Lower leg skin (tissue), 4 donors: ENCODE results near the gene NSMCE4A. TPM values are rescaled to one million over a fixed set of nuclear protein-coding genes. Genes with fewer than 3 reads are reported as not detected.
"Not testable (repeated sequence)": the region's sequence is repeated elsewhere in the genome, so short reads cannot be mapped to it uniquely, and the experiment has no call there.

ENCODE experiments used
- DNase-seq, 2 donors: peaks; one replicate each; pipeline ENCODE4 v3.0.0-alpha.2; 2019; ENCODE audit warnings: low spot score in 2 of 2
- H3K4me3 ChIP-seq: fragments of 200-600 bp; sonication (generic); 2 replicates; pipeline ENCODE4 v1.5.1; 2017; ENCODE audit warnings: mild to moderate bottlenecking, low read depth; ENCODE audit not compliant: poor library complexity, severe bottlenecking
- POLR2A ChIP-seq, 2 donors: fragments of 450-650 bp; IDR thresholded peaks; one replicate each; pipeline ENCODE4 v1.6.1; 2016 to 2017; ENCODE audit warnings: antibody characterized with exemption in 2 of 2, mild to moderate bottlenecking in 1 of 2, moderate library complexity in 1 of 2
- WGBS, 2 donors: methylation state at CpG; one replicate each; pipeline ENCODE4 v1.1.5; 2018; 5-methylcytosine and 5-hydroxymethylcytosine counted together
- intact Hi-C: fragments of 100-400 bp; cut with DNase I; formaldehyde crosslinking; loops from one replicate; pipeline ENCODE4 v1.15.0; 2023; ENCODE audit warnings: low total_unique reads
- total RNA-seq, 4 donors: library from RNA; depleted of rRNA; stranded (reverse); fragments of >200 nt; gene quantifications; one replicate each; pipeline ENCODE4 v1.1.0, GENCODE V29; 2016
- TF ChIP-seq, protein P1 (sequence below), 3 donors: fragments of 450-650 bp; IDR thresholded peaks; one replicate each; pipeline ENCODE4 v1.5.1; 2016; ENCODE audit warnings: antibody characterized with exemption in 3 of 3, mild to moderate bottlenecking in 3 of 3, moderate library complexity in 2 of 3

The NSMCE4A gene, protein sequence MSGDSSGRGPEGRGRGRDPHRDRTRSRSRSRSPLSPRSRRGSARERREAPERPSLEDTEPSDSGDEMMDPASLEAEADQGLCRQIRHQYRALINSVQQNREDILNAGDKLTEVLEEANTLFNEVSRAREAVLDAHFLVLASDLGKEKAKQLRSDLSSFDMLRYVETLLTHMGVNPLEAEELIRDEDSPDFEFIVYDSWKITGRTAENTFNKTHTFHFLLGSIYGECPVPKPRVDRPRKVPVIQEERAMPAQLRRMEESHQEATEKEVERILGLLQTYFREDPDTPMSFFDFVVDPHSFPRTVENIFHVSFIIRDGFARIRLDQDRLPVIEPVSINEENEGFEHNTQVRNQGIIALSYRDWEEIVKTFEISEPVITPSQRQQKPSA
- total RNA-seq: 10 to 100 TPM; 51.1 to 77.0 (median 56.1) TPM

DNA sequence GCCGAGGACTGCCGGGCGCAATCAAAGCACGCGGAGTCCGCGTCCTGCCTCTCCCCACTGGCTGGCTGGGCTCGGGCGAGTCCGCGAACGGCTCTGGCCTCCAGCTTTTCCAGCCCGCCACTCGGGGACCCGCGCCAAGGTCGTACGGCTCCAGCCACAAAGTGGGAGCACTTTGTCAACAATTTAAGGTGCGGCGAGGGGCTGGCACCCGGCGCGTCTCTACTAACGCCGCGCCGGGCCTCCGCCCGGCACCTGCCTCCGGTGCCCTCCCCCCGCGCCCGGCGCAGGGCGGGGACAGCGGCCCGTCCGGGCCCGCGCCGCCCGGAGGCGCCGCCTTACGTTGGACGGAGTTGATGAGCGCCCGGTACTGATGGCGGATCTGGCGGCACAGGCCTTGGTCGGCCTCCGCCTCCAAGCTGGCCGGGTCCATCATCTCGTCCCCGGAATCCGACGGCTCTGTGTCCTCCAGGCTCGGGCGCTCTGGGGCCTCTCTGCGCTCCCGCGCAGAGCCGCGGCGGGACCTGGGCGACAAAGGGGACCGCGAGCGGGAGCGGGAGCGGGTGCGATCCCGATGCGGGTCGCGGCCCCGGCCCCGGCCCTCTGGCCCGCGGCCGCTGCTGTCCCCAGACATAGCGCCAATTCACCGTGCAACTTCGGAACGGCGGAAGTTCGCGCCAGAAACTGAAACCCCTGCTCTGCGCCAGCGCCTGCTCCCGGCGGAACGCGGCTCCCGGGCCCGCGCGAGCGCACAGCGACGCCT, at the start of gene NSMCE4A:
NSMCE4A (minus strand) TSS at position 683 of the 760 bp plus-strand sequence; CDS start at position 631, 52 bp downstream.
- peak within 1 kb of the TSS; percentile 77 for H3K4me3 ChIP-seq
- intact Hi-C loops: loop anchor here (10.0 kb wide), 1 partner anchor 50 kb away; no protein-coding TSS in a partner anchor
- TF ChIP-seq, protein P1, sequence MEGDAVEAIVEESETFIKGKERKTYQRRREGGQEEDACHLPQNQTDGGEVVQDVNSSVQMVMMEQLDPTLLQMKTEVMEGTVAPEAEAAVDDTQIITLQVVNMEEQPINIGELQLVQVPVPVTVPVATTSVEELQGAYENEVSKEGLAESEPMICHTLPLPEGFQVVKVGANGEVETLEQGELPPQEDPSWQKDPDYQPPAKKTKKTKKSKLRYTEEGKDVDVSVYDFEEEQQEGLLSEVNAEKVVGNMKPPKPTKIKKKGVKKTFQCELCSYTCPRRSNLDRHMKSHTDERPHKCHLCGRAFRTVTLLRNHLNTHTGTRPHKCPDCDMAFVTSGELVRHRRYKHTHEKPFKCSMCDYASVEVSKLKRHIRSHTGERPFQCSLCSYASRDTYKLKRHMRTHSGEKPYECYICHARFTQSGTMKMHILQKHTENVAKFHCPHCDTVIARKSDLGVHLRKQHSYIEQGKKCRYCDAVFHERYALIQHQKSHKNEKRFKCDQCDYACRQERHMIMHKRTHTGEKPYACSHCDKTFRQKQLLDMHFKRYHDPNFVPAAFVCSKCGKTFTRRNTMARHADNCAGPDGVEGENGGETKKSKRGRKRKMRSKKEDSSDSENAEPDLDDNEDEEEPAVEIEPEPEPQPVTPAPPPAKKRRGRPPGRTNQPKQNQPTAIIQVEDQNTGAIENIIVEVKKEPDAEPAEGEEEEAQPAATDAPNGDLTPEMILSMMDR (IDR thresholded peaks at IDR 0.05): no peak
- 0% methylated on average over 29 to 46 of the region's 101 CpGs for WGBS, 2 donors
- DNase-seq: peak; percentile 53 to 94

DNA sequence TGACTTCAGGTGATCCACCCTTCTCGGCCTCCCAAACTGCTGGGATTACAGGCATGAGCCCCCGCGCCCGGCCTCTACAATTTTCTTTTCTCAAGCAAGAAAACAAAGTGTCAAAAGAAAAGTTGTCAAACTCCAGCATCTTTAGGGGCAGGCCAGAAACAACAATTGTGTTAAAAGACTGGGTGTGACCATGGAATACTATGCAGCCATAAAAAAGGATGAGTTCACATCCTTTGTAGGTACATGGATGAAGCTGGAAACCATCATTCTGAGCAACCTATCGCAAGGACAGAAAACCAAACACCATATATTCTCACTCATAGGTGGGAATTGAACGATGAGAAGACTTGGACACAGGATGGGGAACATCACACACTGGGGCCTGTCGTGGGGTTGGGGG, 48.2 kb upstream of the NSMCE4A start:
- 92 to 95% methylated on average over 7 of the region's 7 CpGs for WGBS, 2 donors
- not testable (repeated sequence) for H3K4me3 ChIP-seq, DNase-seq
- intact Hi-C loops: loop anchor here (10.0 kb wide), 1 partner anchor 48 kb away; the partner anchor contains the start of gene NSMCE4A

DNA sequence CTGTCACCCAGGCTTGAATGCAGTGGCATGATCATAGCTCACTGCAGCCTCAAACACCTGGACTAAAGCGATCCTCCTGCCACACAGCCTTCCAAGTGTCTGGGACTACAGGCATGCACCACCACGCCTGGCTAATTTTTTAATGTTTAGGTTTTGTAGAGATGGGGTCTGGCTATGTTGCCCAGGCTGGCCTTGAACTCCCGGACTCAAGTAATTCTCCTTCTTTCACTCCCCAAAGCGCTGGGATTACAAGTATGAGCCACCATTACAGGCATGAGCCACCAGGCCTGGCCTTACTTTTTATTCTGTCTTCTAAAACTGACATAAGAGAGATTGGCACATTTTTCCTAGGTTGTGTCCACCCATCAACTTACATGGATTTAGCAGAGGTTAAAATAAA, 47.3 kb upstream of the NSMCE4A start:
- WGBS, 2 donors: 74 to 83% methylated on average over 4 of the region's 4 CpGs

DNA sequence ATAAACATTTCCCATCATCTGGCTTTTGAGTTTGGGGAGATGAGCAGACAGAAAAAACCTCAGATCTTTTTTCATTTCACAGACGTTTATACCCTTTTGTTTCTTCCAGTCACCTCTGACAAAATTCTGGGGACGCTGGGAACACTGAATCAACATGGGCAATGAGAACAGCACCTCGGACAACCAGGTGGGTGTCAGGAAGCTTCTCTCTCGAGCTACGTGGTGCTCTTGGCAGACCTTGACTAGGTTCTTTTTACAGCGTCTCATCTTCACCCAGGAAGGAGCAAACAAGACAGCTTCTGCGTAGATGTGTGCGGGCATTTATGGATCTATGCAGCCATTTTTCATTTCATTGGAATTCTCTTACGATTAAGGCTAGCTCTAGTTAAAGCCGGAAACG, 46.8 kb upstream of the NSMCE4A start:
- no peak for DNase-seq
- no peak for TF ChIP-seq POLR2A (IDR thresholded peaks at IDR 0.05)
- TF ChIP-seq, protein P1 (IDR thresholded peaks at IDR 0.05): no peak

More for the DNA sequence above, 47.3 kb upstream of the NSMCE4A start:
- TF ChIP-seq POLR2A (IDR thresholded peaks at IDR 0.05): no peak
- TF ChIP-seq, protein P1 (IDR thresholded peaks at IDR 0.05): no peak
- intact Hi-C loops: loop anchor here (10.0 kb wide), 1 partner anchor 47 kb away; the partner anchor contains the start of gene NSMCE4A
- H3K4me3 ChIP-seq: no peak overlapping the region
- DNase-seq: no peak

DNA sequence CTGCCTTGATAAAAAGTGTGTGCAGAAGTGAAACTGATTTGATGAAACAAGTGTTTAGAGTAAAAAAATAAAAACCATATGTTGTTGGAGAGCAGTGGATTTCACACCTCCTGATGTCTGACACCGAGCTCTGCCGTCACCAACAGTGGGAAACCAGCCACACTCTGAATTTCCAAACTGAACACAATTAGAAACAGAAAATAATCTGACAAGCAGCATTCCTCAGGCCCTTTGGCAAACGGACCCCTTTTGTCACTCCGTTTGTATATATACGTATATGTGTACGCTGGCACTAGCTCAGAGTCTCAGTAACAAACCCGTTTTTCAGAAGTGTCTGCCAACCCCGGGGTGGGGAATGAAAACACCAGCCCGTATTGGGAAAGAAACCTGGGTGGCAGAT, 46.4 kb upstream of the NSMCE4A start:
- no peak overlapping the region for H3K4me3 ChIP-seq
- peak in 1 of 2 donors; percentile 79 for DNase-seq
- 17 to 23% methylated on average over 9 of the region's 9 CpGs for WGBS, 2 donors
- intact Hi-C loops: loop anchor here (10.0 kb wide), 1 partner anchor 47 kb away; the partner anchor contains the start of gene NSMCE4A
- no peak for TF ChIP-seq POLR2A (IDR thresholded peaks at IDR 0.05)
- TF ChIP-seq, protein P1 (IDR thresholded peaks at IDR 0.05): no peak

More for the DNA sequence above, 46.8 kb upstream of the NSMCE4A start:
- H3K4me3 ChIP-seq: no peak overlapping the region
- intact Hi-C loops: loop anchor here (10.0 kb wide), 1 partner anchor 47 kb away; the partner anchor contains the start of gene NSMCE4A
- 44 to 45% methylated on average over 11 of the region's 11 CpGs for WGBS, 2 donors

DNA sequence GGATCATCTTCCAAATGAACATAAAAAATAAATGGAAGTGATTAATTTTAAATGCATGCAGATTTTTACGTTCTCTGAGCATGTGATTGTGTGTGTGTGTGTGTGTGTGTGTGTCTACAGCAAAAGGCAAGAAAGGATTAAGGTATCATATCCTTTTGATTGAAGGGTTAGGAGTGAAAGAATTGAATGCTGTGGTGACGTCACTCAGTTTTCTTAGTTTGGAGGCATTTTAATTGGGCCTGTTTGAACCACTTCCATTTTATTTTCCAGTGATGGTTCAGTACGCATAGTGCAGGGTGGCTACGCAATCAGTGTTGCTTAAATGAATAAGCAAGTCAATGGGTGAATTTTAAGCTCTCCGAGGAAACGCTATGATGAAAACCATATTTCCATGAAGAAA, 45.2 kb upstream of the NSMCE4A start:
- WGBS, 2 donors: 68 to 71% methylated on average over 6 of the region's 6 CpGs
- no peak overlapping the region for H3K4me3 ChIP-seq
- TF ChIP-seq, protein P1 (IDR thresholded peaks at IDR 0.05): no peak
- TF ChIP-seq POLR2A (IDR thresholded peaks at IDR 0.05): no peak
- intact Hi-C loops: loop anchor here (10.0 kb wide), 1 partner anchor 45 kb away; the partner anchor contains the start of gene NSMCE4A
- no peak for DNase-seq
